ENCODE data around the gene UGT3A2.
"Not testable (repeated sequence)": the region's sequence is repeated elsewhere in the genome, so short reads cannot be mapped to it uniquely, and the experiment has no call there.

Gene UGT3A2

DNA sequence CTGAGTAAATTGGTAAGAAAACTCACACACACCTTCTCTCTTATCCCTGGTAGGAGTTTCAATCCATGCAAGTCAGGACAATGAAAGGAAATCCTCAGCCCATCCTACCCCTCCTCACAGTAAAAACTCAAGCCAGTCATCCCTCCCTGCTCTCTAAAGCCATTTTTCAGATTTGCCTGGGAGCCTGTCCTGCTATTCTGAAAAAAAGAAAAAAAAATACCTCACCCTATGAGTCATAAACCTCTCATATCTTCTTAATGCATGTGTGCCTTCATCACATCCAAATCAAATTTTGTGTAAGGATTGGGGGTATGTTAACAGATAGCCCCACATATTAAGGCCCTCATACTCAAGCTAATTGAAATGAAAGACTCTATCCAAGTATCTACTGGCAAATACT, 14.1 kb downstream of the UGT3A2 start:
- no peak for DNase-seq

DNA sequence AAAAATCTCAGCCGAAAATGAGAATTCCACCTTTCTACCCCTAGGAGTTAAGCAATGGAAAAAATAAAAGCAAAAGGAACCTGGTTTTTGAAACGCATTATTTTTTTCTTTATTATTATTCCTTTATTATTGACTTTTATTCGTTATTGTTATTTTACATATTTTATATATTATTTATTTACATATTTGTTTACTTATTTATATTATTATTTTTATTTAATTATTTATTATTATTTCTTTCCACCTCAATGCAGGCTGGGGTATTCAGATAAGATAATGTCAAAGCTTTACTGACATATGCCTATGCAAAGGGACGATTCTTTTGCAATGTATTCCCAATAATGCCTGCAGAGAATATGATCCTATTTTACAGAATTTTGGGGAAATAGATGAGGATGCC, 16.7 kb downstream of the UGT3A2 start:
- DNase-seq, result no peak

DNA sequence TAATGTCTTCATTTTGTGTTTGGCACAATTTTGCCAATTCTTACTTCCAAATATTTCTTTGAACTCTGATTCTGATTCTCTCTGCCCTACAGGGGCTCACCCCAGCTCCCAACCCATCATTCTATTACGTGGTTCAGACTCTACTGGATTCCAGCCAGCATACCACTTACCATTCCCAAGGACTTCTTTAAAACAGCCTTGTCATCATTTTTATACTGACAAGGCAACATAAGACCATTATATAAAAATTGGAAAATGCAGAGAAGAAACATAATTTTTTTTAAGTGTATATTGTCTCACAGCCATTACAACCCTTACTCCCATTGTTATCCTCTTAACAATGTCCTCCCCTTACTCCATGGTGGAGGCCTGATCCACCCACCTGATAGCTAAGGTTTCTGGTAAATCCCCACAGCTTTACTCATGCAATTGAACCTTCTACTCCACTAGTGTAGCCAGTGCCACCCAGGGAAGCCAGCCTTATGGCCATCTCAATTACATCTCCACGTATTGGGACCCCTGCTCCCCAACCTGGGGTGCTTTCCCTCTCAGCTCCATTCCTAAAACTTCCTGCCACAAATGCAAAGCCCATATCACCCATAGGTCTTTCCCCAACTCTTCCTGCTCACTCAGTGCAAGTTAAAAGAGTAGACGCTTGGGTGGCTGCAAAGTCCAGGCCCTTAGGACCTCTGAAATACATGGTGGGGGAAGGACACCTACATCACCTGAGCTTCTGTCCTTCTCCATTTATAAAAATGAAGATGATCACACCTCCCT, 19.1 kb downstream of the UGT3A2 start:
- DNase-seq, result no peak

DNA sequence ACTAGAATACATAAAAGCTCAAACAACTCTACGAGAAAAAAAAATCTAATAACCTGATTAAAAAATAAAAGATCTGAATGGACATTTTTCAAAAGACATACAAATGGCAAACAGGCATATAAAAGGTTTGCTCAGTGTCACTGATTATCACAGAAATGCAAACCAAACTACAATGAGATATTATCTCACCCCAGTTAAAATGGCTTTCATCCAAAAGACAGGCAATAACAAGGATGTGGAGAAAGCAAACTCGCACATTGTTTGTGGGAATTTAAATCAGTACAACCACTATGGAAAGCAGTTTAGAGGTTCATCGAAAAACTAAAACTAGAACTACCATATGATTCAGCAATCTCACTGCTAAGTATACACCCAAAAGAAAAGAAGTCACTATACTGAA, 20.8 kb downstream of the UGT3A2 start:
- no peak for DNase-seq

DNA sequence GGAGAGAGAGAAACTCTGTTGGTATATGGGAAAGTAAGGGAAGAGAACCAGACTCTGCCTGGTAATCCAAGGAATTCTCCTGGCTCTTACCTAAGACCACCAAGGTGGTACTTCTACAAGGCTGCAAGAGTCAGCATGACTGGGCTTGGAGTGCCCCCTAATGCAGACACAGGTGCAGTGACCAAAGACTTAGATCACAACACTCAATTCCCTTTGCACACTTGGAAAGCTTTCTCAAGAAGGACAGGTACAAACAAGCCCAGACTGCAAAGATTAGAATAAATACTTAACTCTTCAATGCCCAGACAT, 25.2 kb downstream of the UGT3A2 start:
- DNase-seq, result no peak

DNA sequence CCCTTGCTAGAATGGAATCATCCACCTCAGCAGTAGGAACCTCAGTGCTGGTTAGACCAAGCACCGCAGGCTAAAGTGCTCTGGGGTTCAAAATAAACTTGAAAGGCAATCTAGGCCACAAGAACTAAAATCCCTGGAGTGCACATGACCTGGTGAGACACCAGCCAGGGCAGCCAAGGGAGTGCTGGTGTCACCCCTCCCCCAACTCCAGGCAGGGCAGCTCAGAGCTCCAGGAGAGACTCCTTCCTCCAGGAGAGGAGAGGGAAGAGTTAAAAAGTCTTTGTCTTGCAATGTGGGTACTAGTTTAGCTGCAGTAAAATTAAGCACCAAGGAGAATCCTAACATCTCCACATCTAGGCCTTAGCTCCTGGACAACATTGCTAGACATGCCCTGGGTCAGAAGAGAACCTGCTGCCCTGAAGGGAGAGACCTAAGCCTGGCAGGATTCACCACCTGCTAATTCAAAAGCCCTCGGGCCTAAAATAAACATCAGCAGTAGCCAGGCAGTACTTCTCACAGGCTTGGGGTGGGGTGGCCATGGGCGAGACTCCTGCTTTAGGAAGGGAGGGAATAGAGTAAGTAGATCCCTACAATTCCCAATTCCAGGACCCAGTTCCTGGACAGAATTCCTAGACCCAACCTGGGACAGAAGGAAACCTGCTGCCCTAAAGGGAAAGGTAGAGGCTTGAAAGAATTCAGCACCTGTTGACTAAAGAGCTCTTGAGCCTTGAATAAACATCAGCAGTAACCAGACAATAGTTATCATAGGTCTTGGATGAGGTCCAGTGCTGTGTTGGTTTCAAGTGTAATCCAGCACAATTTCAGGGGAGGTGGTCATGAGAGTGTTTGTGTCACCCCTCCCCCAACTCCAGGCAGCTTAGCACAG, 25.8 kb downstream of the UGT3A2 start:
- no peak for DNase-seq

DNA sequence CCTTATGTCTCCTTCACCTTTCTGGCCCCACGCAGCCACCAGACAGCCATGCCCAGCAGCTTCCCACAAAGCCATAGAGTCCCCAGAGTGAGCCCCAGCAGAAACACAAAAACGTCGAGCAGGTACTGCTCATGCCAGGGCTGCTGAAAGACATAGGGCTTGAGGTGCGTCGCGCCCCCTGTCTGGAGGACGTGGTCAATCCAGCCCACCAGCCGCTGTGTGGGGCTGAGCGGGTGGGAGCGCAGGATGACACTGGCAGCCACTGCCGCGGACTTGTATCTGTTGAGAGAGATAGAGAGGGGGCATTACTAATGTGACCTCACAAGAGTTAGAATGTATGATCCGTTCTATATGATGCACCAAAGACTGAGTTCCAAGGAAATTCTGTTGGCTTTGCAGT, 31.0 kb downstream of the UGT3A2 start:
- DNase-seq, result no peak

DNA sequence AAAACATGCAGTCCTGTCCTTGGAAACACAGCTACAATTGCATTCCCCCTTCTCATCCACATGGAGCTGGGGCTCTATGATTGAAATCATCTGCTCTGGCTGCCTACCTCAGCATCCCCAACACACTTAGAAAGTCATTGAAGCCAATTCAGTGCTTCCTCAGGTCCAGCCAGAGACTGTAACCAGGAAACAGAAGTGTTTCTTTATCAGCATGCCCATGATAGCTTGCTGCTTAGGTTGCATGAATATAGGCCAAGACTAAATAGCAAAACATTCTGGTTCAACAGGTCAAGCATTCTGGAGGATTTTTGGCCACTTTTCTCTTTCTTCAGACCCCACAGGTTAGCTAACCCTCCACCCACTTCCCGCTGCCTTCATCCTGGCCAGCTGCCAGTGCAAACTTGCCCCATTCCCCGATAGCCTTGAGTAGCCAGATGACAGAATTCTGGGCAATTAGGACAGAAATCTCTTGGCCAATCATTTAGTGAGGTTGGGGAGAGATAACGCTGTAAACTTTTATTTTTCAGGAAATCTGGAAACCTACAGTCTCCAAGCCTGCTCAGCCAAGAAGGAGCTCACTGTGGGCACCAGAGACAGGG, 32.0 kb downstream of the UGT3A2 start:
- DNase-seq, result not testable (repeated sequence)

DNA sequence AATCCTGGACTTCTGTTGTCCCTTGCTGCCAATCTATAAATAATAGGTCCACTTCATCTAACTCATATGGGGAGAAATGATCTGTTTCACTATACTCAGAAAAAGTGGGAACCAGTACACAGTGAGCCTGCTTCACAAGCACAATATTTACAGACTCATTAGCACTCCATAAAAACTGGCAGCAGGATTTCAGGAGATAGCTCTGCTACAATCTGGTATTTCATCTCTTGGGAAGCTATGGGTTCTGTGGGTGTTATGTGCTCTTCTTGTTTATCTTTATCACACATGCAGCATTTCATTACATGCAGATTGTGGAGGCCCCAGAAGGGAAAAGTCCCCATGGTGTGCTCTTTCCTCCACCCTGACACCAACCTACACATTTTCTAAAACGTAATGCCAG, 33.2 kb downstream of the UGT3A2 start:
- no peak for DNase-seq

DNA sequence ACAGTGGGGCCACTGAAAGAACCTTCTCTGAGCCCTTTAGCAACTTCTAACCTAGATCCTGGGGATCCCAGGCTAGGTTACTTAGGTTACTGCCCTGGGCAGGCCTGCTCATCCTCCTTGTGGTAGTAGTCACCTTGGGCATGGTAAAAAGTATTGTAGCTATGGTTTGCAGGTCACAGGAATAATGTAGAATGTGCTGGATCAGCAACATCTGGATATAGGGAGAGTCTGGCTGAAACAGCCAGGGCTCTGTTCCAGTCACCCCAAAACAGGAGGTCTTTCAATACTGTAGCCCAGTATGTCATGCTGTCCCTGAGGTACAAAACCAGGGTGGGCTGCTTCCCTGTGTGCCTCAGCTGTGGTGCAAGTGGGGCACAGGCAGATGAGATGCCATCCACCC, 33.6 kb downstream of the UGT3A2 start:
- no peak for DNase-seq

DNA sequence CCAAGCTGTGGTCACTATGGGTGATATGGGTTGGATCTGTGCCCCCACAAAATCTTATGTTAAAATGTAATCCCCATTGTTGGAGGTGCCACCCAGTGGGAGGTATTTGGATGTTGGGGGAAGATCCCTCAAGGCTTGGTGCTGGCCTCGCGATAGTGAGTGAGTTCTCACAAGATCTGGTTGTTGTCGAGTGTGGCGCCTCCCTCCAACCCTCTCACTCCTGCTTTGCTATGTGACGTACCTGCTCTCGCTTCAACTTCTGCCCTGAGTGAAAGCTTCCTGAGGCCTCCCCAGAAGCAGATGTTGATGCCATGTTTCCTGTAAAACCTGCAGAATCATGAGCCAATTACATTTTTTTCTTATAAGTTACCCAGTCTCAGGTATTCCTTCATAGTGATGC, 35.5 kb downstream of the UGT3A2 start:
- no peak for DNase-seq

DNA sequence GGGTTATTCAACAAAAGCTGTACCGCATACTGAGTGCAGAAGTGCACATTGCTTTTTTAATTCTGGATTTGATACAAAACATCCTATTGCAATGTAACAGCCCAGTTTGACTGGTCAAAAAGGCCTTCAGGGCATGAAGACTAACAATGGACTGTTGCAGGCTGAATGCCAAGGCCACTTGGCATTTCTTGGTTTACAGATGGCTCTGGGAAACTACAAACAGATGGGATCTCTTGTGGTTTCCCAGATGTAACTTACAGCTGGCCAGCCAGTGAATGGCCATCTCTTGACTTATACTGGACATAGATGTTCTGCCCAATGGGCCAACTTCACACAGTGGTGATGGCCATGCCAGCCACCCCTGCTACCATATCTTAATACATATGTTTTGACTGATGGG, 36.8 kb downstream of the UGT3A2 start:
- DNase-seq, result no peak

DNA sequence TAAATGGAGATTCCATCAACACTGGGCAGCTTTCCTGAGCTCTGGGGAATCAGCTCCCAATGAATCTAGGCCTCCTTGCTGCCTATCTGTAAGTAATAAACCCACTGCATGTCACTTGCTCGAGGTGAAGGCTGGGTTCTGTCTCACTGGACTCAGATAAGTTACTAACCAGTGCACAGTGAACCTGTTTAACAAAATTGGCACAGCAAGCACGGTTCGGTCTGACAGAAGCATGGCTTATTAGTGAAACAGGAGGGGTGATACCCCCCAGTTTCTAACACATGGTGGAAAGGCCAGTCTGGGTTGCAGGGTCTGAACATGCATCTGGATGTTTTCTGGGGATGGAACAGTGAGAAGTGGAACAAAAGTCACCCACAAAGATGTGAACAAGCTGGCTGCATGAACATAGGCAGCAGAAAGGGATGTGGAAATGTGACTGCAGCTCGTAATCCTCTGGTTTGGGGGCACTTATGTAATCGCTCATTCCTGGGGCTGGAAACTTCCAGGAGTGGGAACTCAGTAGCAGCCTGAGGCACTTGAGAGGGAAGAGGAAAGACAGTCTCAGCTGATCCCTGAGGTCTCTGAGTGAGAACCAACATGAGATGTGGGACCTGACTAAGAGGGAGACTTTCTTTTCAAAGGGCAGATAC, 37.7 kb downstream of the UGT3A2 start:
- no peak for DNase-seq

DNA sequence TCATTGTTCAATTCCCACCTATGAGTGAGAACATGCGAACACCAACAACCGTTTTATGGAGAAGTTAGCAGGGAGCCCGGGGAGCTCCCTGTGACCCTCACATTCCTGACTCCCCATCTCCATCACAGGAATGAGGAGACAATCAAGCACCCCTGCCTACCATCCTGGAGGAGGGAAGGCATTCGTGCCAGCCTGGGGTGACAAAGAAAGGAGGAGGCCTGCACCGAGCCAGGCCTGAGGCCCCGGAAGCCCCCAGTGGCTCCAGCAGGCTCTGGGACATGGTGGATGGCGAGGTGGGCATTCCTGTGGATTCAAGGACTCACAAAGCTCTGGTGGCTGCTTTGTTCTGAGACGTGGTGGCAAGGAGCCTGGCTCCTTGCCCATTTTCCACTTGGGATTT, 39.0 kb downstream of the UGT3A2 start:
- no peak for DNase-seq

DNA sequence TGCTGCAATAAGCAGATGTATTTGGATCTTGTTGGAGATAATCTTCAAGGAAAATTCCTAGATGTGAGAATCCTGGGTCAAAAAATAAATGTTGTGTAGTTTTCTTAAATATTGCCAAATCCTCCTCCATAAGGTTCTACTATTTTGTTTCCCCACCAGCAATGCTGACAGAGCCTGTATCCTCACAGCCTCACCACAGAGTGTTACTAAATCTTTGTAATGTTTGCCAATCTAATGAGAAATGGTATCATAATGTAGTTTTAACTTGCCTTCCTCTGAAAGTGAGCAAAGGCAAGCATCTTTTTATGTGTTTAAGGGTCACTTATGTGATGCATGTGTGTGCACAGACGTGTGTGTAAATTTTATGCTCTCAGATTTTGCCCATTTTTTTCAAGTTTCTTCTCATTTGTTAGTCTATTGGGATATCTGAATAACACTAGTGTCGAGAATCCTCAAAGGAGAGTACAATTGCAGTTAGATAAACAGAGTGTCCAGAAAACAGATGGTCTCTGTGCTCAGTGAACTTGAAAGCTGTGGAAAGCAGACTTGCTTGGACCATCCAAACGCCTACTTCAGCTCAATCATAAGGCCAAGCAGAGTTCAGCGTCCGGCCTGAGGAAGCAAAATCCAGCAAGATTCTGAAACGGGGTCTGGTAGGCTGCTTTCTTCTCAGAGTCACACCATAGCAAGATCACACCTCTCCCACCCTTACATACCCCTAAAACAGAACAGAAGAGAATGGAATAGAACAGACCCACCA, 39.8 kb downstream of the UGT3A2 start:
- no peak for DNase-seq

DNA sequence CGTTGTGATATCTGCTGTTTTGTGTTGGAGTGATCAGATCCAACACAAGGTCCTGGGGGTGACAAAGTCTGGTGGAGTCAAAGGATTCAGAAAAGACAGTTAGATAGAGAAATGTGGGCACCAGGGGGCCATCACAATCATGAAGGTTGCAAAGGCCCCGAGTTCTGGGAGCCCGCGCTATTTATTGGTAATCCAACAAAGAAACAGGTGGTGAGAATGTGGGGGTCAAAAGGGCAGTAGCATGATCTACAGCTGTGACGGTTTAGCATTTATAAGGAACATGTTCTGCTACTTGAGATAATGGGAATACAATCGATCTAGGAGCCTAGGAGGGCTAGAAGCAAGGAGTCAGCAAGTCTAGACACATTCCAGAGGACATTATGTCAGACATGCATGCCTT, 44.4 kb downstream of the UGT3A2 start:
- not testable (repeated sequence) for DNase-seq

DNA sequence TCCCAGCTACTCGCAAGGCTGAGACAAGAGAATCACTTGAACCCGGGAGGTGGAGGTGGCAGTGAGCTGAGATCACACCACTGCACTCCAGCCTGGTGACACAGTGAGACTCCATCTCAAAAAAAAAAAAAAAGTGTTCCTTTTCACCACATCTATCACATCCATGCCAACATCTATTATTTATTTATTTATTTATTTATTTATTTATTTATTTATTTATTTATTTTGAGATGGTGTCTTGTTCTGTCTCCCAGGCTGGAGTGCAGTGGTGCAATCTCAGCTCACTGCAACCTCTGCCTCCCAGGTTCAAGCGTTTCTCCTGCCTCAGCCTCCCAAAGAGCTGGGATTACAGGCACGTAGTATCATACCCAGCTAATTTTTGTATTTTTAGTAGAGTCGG, 47.1 kb downstream of the UGT3A2 start:
- DNase-seq, result not testable (repeated sequence)

DNA sequence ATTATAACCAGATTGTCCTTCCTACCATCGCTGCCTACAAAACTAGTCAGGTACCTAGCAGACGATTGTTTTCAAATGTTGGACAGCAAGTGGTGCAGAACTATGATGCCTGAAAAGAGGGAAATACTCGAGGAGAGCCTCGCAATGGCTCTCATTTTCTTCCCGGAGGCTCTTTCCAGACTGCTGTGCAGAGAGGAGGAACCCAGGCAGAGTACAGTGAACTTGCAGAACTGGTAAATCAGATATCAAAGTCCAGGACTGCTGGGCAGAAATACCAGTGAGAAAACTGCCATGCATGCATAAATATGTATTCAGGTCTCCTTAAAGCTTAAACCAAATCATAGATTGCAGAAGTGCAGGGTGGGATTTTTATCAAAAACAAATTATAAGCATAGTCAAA, 49.1 kb downstream of the UGT3A2 start:
- DNase-seq, result no peak

DNA sequence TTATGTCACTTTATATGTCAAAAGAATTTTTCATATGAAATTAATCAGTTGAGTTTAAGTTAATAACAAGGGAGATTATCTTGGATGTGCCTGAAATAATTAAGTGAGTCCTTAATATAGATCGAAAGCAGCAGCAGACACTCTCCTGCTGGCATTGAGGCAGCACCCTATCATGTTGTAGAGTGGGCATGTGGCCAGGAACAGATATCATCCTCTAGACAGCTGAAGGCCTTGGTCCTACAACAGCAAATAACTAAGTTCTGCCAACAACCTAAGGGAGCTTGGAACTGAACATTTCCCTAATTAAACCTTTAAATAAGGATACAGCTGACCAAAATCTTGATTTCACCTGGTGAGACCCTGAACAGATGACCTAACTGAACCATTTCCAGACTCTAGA, 49.7 kb downstream of the UGT3A2 start:
- DNase-seq, result no peak

DNA sequence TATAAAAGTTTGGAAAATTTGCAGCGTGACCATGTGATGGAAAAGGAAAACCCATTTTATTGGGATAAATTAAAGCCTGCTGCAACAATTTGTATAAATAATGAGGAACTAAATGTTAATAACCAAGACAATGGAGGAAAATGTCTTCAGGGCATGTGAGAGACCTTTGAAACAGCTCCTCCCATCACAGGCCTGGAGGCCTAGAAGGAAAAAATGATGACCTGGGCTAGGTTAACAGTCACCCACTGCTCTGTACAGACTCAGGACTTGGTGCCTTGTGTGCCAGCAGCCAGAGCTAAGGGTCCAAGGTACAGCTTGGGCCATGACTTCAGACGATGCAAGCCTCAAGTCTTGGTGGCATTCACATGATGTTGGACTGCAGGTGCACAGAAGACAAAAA, 53.5 kb downstream of the UGT3A2 start:
- DNase-seq, result no peak

DNA sequence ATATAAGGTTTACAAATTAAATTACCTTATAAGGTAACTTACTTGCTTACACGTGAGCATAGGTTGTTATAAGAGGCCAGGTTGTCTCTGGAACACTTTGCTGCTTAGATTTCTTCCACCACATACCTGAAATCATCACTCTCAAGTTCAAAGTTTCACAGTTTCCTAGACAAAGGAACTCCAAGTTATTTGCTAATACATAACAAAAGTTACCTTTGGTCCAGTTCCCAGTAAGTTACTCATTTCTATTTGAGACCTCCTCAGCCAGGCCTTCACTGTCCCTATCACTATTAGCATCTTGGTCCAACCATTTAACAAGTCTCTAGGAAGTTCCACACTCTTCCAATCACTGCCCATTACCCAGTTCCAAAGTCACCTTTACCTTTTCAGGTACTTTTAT, 57.0 kb downstream of the UGT3A2 start:
- DNase-seq, result no peak

DNA sequence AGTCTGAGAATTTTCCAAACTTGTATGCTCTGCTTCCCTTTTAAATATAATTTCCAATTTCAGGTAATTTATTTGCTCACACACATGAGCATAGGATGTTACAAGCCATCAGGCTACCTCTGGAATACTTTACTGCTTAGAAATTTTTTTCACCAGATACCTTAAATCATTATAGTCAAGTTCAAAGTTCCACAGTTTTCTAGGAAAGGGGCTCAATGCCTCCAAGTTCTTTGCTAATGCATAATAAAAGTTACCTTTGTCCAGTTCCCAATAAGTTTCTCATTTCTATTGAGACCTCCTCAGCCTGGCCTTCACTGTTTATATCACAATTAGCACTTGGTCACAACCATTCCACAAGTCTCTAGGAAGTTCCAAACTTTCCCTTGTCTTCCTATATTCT, 59.3 kb downstream of the UGT3A2 start:
- no peak for DNase-seq

DNA sequence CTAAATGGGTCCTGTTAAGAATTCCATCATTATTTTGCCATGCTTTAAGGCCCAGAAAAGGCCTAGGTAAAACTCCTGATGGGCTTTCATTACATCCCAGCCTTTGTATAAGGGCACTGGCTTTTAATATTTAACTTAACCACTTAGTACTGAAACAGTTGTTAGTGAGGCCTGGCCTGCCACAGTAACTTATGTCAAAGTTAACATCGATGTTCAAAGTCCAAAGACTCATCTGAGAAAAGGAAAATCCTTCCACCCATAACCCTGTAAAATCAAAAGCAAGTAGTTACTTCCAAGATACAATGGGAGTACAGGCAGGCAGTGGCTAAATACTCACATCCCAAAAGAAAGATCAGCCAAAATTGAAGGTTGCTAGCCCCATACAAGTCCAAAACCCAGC, 60.5 kb downstream of the UGT3A2 start:
- DNase-seq, result no peak

All from activated T-cell treated with anti-CD3 and anti-CD28 coated beads, Interleukin-2, amount 50 U/mL, for 48 hours (primary cell).